Memory B cell (primary cell): Measurements from ENCODE around the gene SMIM9.
A peak's percentile ranks its signal among the peaks of the same experiment; 100 is the strongest.
"Not testable (repeated sequence)": the region's sequence is repeated elsewhere in the genome, so short reads cannot be mapped to it uniquely, and the experiment has no call there.

Experiments
- ATAC-seq: fragments of 150-1000 bp; cut with Tn5 transposase; 2 replicates; pipeline ENCODE4 v1.10.0; 2021; ENCODE audit warnings: low read depth, mild to moderate bottlenecking, moderate library complexity
- DNase-seq, 2 donors: peaks; one replicate each; pipeline ENCODE4 v3.0.0; 2022; ENCODE audit warnings: low spot score in 2 of 2
- H3K27ac Mint-ChIP-seq: one replicate; pipeline ENCODE4 v1.8.0; 2022; ENCODE audit warnings: mild to moderate bottlenecking, moderate library complexity, mixed read lengths
- H3K27me3 Mint-ChIP-seq: one replicate; pipeline ENCODE4 v1.8.0; 2022; ENCODE audit warnings: mixed read lengths
- H3K36me3 Mint-ChIP-seq: one replicate; pipeline ENCODE4 v1.8.0; 2022; ENCODE audit warnings: mild to moderate bottlenecking, mixed read lengths
- H3K4me1 Mint-ChIP-seq: one replicate; pipeline ENCODE4 v1.8.0; 2022; ENCODE audit warnings: mixed read lengths
- H3K4me3 Mint-ChIP-seq: one replicate; pipeline ENCODE4 v1.8.0; 2022; ENCODE audit warnings: mild to moderate bottlenecking, moderate library complexity, mixed read lengths
- H3K9me3 Mint-ChIP-seq: one replicate; pipeline ENCODE4 v1.8.0; 2022; ENCODE audit warnings: mixed read lengths

Gene SMIM9

GRCh38 chrX:154834562-154834961 lies at the start of gene SMIM9:
TSS of gene SMIM9 (minus strand) at chrX:154834662. CDS start at chrX:154830856, 3,806 bp downstream.
- no peak within 1 kb of the TSS for H3K27ac Mint-ChIP-seq
- no peak for ATAC-seq
- no peaks in the 10 kb centered on the region for H3K36me3 Mint-ChIP-seq
- no peaks in the 10 kb centered on the region for H3K27me3 Mint-ChIP-seq
- H3K4me1 Mint-ChIP-seq = peaks cover 6% of the 10 kb centered on the region
- H3K4me3 Mint-ChIP-seq = no peak within 1 kb of the TSS
- no peaks in the 10 kb centered on the region for H3K9me3 Mint-ChIP-seq
- DNase-seq = no peak

- ATAC-seq, H3K9me3 Mint-ChIP-seq, DNase-seq, H3K4me1 Mint-ChIP-seq, H3K27me3 Mint-ChIP-seq, H3K4me3 Mint-ChIP-seq, H3K36me3 Mint-ChIP-seq, H3K27ac Mint-ChIP-seq: not testable (repeated sequence)
Observed at GRCh38 chrX:154884069-154884468, 49.6 kb upstream of the SMIM9 start.

- no peak for DNase-seq
- H3K27ac Mint-ChIP-seq = no peak overlapping the region
Observed at GRCh38 chrX:154873329-154873728, 38.9 kb upstream of the SMIM9 start.

GRCh38 chrX:154868522-154868921 lies 34.1 kb upstream of the SMIM9 start:
- H3K4me3 Mint-ChIP-seq, DNase-seq, H3K27ac Mint-ChIP-seq, H3K4me1 Mint-ChIP-seq, H3K36me3 Mint-ChIP-seq, H3K27me3 Mint-ChIP-seq, ATAC-seq: not testable (repeated sequence)
- H3K9me3 Mint-ChIP-seq = peaks cover 11% of the 10 kb centered on the region

More at GRCh38 chrX:154873329-154873728, 38.9 kb upstream of the SMIM9 start:
- peaks cover 2% of the 10 kb centered on the region for H3K4me1 Mint-ChIP-seq
- no peak overlapping the region for H3K4me3 Mint-ChIP-seq
- no peak for ATAC-seq
- H3K36me3 Mint-ChIP-seq = peaks cover 2% of the 10 kb centered on the region
- no peaks in the 10 kb centered on the region for H3K27me3 Mint-ChIP-seq
- peaks cover 5% of the 10 kb centered on the region for H3K9me3 Mint-ChIP-seq

- peaks cover 6% of the 10 kb centered on the region for H3K36me3 Mint-ChIP-seq
- no peak overlapping the region for H3K4me3 Mint-ChIP-seq
- H3K4me1 Mint-ChIP-seq = no peaks in the 10 kb centered on the region
- H3K27ac Mint-ChIP-seq = no peak overlapping the region
- H3K9me3 Mint-ChIP-seq = no peaks in the 10 kb centered on the region
- DNase-seq = no peak
- ATAC-seq = no peak
- H3K27me3 Mint-ChIP-seq = no peaks in the 10 kb centered on the region
Observed at GRCh38 chrX:154855256-154855655, 20.8 kb upstream of the SMIM9 start.

GRCh38 chrX:154850957-154851611 lies 16.6 kb upstream of the SMIM9 start:
- Mint-ChIP-seq H3K9me3 (no peaks in the 10 kb centered on the region), H3K4me3 (no peak overlapping the region), H3K4me1 (no peaks in the 10 kb centered on the region), H3K36me3 (peaks cover 2% of the 10 kb centered on the region), H3K27ac (no peak overlapping the region), H3K27me3 (no peaks in the 10 kb centered on the region)
- DNase-seq (no peak), ATAC-seq (no peak)

GRCh38 chrX:154840856-154841255 lies 6.4 kb upstream of the SMIM9 start:
- no peaks in the 10 kb centered on the region for H3K4me1 Mint-ChIP-seq
- DNase-seq = peak in 1 of 2 donors; percentile 17
- no peak overlapping the region for H3K27ac Mint-ChIP-seq
- H3K36me3 Mint-ChIP-seq = no peaks in the 10 kb centered on the region
- no peak overlapping the region for H3K4me3 Mint-ChIP-seq
- no peaks in the 10 kb centered on the region for H3K27me3 Mint-ChIP-seq
- ATAC-seq = peak; percentile 73
- H3K9me3 Mint-ChIP-seq = no peaks in the 10 kb centered on the region

GRCh38 chrX:154836163-154836562 lies 1.7 kb upstream of the SMIM9 start:
- no peak for ATAC-seq
- H3K27me3 Mint-ChIP-seq = no peaks in the 10 kb centered on the region

GRCh38 chrX:154833746-154834274 lies 652 bp downstream of the SMIM9 start:
- no peaks in the 10 kb centered on the region for H3K27me3 Mint-ChIP-seq
- H3K36me3 Mint-ChIP-seq = no peaks in the 10 kb centered on the region
- no peak for DNase-seq
- no peak overlapping the region for H3K4me3 Mint-ChIP-seq
- H3K27ac Mint-ChIP-seq = no peak overlapping the region
- no peak for ATAC-seq
- peaks cover 12% of the 10 kb centered on the region for H3K4me1 Mint-ChIP-seq
- H3K9me3 Mint-ChIP-seq = no peaks in the 10 kb centered on the region

More at GRCh38 chrX:154836163-154836562, 1.7 kb upstream of the SMIM9 start:
- Mint-ChIP-seq H3K27ac (no peak overlapping the region), H3K9me3 (no peaks in the 10 kb centered on the region), H3K4me3 (no peak overlapping the region), H3K36me3 (no peaks in the 10 kb centered on the region), H3K4me1 (peaks cover 2% of the 10 kb centered on the region)
- DNase-seq = no peak

- no peaks in the 10 kb centered on the region for H3K9me3 Mint-ChIP-seq
- peaks cover 24% of the 10 kb centered on the region for H3K4me1 Mint-ChIP-seq
- no peak for ATAC-seq
- H3K27me3 Mint-ChIP-seq = no peaks in the 10 kb centered on the region
- no peak overlapping the region for H3K4me3 Mint-ChIP-seq
- no peak for DNase-seq
- H3K27ac Mint-ChIP-seq = peak overlapping the region; percentile 89
- H3K36me3 Mint-ChIP-seq = no peaks in the 10 kb centered on the region
Observed at GRCh38 chrX:154829926-154830442, 4.5 kb downstream of the SMIM9 start.

GRCh38 chrX:154829134-154829533 lies 5.3 kb downstream of the SMIM9 start:
- Mint-ChIP-seq H3K27me3 (no peaks in the 10 kb centered on the region), H3K4me3 (no peak overlapping the region), H3K9me3 (no peaks in the 10 kb centered on the region), H3K36me3 (no peaks in the 10 kb centered on the region), H3K27ac (peak overlapping the region; percentile 89), H3K4me1 (peaks cover 24% of the 10 kb centered on the region)
- ATAC-seq = no peak
- no peak for DNase-seq

GRCh38 chrX:154828016-154828408 lies 6.5 kb downstream of the SMIM9 start:
- no peaks in the 10 kb centered on the region for H3K36me3 Mint-ChIP-seq
- ATAC-seq = no peak
- no peak for DNase-seq
- H3K27me3 Mint-ChIP-seq = no peaks in the 10 kb centered on the region
- H3K27ac Mint-ChIP-seq = peak overlapping the region; percentile 89
- H3K4me1 Mint-ChIP-seq = peaks cover 24% of the 10 kb centered on the region
- no peaks in the 10 kb centered on the region for H3K9me3 Mint-ChIP-seq
- H3K4me3 Mint-ChIP-seq = peak overlapping the region; percentile 57

GRCh38 chrX:154827194-154828015 lies 7.1 kb downstream of the SMIM9 start:
- Mint-ChIP-seq H3K4me1 (peaks cover 24% of the 10 kb centered on the region), H3K27me3 (no peaks in the 10 kb centered on the region), H3K36me3 (no peaks in the 10 kb centered on the region), H3K27ac (peak overlapping the region; percentile 89), H3K4me3 (peak overlapping the region; percentile 57), H3K9me3 (no peaks in the 10 kb centered on the region)
- ATAC-seq (peak; percentile 99), DNase-seq (peak in 1 of 2 donors; percentile 37)

- not testable (repeated sequence) for H3K27ac Mint-ChIP-seq, H3K27me3 Mint-ChIP-seq, H3K9me3 Mint-ChIP-seq, ATAC-seq, DNase-seq, H3K36me3 Mint-ChIP-seq, H3K4me3 Mint-ChIP-seq
- H3K4me1 Mint-ChIP-seq = peaks cover 25% of the 10 kb centered on the region
Observed at GRCh38 chrX:154825586-154825985, 8.9 kb downstream of the SMIM9 start.
